GM12892 (cell line): ENCODE data around the gene EVA1B. TPM values are rescaled to one million over a fixed set of nuclear protein-coding genes. Genes with fewer than 3 reads are reported as not detected.

ENCODE experiments used
- DNase-seq: peaks from one replicate; pipeline ENCODE4 v3.0.0; 2011; ENCODE audit not compliant: insufficient read length
- FAIRE-seq: peaks from 2 replicates; lab custom pipeline; 2011; peaks lifted over from hg19 to GRCh38; lab: Jason Lieb, UNC
- POLR2A ChIP-seq: IDR thresholded peaks from 2 replicates; pipeline ENCODE4 v1.6.1; 2011; ENCODE audit warnings: low read depth, low read length, control low read depth
- POLR2AphosphoS5 ChIP-seq: IDR thresholded peaks from 2 replicates; pipeline ENCODE4 v1.6.1; 2011; ENCODE audit warnings: low read depth, low read length, control low read depth
- TAF1 ChIP-seq: IDR thresholded peaks from 2 replicates; pipeline ENCODE4 v1.6.1; 2011; ENCODE audit warnings: low read depth, mild to moderate bottlenecking, control low read depth, low read length, borderline replicate concordance
- polyA plus RNA-seq: library from polyadenylated mRNA; unstranded; fragments of >200 nt; gene quantifications from one replicate; pipeline ENCODE4 v1.2.1, GENCODE V29; 2012; ENCODE audit warnings: missing spikeins, inconsistent platforms; ENCODE audit not compliant: missing spikeins

The EVA1B gene, protein sequence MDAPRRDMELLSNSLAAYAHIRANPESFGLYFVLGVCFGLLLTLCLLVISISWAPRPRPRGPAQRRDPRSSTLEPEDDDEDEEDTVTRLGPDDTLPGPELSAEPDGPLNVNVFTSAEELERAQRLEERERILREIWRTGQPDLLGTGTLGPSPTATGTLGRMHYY
- 0.66 TPM for polyA plus RNA-seq

DNA sequence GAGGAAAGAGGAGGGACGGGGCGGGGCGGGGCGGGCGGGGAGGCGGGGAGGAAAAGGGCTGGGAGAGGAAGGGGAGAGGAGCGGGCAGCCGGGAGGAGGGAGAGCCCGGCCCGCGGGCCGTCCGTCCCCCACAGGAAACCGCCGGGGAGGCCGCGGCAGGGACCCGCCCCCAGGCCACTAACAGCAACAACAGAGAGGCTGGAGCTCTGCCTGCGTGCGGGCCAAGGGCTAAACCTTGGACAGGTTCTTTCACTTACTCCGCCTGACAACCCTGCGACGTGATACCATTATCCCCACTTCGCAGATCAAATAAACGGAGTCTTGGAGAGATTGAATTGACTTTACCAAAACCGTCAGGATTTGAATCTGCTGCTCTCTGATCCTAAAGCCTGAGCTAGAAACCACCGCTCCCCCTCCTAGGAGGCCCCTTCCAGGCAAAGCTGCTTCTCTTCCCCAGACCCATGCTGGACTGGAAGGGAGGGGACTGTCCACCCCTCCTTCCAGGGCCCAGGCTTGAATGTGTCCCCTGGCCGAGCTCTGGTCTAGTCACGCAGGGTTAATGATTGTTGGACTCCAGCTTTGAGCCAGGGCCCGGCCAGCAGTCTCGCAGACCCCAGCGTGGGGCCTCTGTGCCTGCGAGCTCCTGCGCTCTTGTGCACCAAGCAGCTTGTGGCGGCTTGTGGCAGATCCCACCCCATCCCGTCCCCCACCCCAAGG is at the start of gene EVA1B:
Gene EVA1B (minus strand): TSS at position 10 of the 717 bp plus-strand sequence. CDS start 608 bp downstream, outside the sequence.
- no peak for TF ChIP-seq TAF1
- no peak for TF ChIP-seq POLR2AphosphoS5
- no peak for TF ChIP-seq POLR2A
- peak; percentile 90 for FAIRE-seq
- peak; percentile 52 for DNase-seq

DNA sequence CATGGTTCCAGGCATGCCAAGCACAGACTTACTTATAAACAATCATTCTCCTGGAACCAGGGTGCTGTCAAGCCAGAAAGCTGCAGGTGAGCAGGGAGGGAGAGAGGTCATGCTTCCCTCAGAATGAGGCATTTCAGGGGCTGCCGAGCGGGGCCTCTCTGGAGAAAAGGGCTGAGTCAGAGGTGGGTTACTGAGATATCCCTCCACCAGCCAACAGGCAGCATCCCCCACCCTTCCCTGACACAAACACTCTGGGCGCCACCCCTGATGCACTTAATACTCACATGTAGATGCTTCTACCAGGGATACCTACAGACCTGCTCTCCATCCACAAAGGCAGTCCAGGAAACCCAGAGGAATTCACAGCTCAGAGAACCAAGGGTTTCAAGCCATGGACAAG is 49.2 kb upstream of the EVA1B start:
- FAIRE-seq = no peak
- no peak for DNase-seq
- TF ChIP-seq POLR2AphosphoS5 = no peak
- no peak for TF ChIP-seq TAF1
- no peak for TF ChIP-seq POLR2A

DNA sequence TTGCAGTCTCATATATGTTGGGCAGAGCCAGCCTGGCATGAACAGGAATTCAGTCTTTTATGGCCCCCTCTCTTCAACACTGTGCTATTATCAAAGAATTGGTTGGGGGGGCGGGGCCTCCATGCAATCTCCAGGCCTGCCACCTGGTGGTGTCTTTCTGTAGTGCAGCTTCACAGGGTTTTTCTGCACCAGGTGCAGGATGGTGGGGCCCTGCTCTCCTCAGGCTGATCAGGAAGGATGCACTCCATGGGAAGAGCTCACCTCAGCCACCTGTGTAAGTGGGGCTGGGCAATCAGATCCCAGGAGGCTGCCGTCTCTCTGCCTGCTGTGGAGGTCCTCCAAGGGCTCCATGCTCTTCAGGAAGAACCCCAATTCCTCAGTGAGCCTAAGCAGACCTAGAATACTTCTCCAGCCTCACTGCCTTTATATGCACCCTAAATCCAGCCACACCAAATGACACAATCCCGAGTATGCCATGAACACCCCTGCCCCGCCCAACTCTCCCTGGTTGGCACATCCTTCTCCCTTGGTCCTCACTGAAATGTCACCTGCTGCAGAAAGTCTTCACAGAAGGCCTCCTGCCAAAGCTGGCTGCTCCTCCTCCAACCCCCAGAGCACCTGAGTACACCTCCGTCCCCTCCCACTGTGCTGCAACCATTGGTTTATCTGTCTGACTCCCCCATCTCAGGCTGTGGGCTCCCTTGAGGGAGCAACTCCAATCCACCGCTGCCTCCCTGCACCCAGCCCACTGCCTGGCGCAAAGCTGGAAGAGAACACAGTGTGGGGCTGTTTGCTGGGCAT is 45.8 kb upstream of the EVA1B start:
- TF ChIP-seq POLR2AphosphoS5 (no peak), TAF1 (no peak), POLR2A (no peak)
- DNase-seq (peak; percentile 78), FAIRE-seq (peak; percentile 87)

DNA sequence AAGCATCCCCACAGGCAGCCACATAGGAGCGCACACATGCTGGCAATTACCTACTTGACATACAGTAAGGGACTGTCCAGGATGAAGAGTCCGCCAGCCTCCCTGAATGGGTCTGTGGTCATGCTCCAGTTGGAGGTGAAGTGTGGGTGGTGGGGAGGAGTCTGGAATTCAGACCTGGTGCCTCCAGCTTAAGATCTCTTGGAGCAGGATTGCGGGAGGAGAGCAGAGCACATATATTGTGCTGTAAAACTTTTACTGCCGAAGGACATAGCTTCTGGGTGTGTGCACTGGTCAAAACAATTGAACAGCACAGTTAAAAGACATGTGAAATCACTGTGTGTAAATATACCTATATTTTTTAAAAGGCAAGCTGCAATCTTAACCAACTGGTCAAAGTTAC is 44.4 kb upstream of the EVA1B start:
- TF ChIP-seq TAF1 = no peak
- no peak for TF ChIP-seq POLR2A
- no peak for TF ChIP-seq POLR2AphosphoS5
- no peak for FAIRE-seq

DNA sequence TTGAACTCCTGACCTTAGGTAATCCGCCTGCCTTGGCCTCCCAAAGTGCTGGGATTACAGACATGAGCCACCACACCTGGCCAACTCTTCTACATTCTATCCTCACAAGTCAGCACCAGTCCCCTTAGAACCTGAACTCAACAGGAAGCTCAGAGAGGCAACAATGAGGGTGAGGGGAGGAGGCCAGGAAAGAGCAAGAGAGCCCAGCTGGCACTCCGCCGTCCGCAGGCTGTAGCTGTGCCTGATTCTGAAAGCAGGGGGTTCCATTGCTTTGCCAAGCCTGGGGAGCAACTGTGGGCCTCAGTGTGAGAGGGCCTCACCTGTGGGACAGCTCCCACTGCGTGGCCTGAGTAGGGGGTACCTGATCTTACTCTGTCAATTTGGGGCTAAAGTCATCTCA is 43.6 kb upstream of the EVA1B start:
- FAIRE-seq (no peak), DNase-seq (no peak)
- TF ChIP-seq POLR2A (no peak), POLR2AphosphoS5 (no peak), TAF1 (no peak)

More for the DNA sequence above, 44.4 kb upstream of the EVA1B start:
- no peak for DNase-seq

DNA sequence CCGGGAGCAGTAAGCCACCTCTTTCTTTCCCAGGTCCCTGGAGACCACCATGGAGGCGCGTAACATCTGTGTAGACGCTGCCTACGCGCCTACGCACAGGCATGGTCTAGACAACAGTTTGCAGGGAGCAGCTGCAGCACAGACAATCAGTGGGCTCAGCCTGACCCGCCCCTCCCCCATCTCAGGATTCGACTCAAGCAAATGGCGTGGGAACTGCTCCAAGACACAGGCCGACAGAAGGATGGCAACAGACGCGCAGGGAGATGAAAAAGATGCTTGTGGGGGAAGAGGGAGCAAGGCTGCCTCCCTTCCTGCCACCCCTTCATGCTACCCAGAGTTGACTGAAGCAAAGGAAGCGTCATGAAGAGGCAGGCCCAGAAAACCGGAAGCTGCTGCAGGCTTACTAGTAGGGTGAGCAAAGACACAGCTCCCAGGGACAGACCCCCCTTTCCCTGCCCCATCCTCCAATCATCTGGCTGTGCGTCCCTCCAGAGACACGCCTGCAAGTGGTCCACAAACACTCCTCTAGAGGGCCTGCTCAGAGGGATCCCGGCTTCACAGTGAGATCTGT is 42.7 kb upstream of the EVA1B start:
- FAIRE-seq = no peak
- no peak for DNase-seq
- TF ChIP-seq POLR2AphosphoS5 = no peak
- TF ChIP-seq TAF1 = no peak
- no peak for TF ChIP-seq POLR2A

DNA sequence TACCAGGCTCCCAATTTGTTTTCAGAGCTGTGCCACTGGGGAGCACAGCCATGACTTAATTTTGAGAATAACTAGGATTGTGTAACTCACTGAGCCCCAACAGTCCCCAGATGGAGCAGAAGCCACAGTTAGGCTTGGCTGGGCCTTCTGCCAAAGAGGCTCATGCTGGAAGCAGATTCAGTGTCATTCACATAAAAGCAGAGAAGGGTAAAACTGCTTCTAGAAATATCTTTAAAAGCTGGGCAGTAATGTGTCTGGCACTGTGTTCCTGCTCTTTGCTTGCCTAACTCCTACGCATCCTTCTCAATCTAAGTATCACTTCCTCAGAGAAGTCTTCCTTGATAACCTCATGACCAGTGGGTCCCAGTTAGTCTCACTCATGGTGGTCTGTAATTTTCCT is 41.9 kb upstream of the EVA1B start:
- TF ChIP-seq POLR2A (no peak), POLR2AphosphoS5 (no peak), TAF1 (no peak)
- no peak for DNase-seq
- no peak for FAIRE-seq

DNA sequence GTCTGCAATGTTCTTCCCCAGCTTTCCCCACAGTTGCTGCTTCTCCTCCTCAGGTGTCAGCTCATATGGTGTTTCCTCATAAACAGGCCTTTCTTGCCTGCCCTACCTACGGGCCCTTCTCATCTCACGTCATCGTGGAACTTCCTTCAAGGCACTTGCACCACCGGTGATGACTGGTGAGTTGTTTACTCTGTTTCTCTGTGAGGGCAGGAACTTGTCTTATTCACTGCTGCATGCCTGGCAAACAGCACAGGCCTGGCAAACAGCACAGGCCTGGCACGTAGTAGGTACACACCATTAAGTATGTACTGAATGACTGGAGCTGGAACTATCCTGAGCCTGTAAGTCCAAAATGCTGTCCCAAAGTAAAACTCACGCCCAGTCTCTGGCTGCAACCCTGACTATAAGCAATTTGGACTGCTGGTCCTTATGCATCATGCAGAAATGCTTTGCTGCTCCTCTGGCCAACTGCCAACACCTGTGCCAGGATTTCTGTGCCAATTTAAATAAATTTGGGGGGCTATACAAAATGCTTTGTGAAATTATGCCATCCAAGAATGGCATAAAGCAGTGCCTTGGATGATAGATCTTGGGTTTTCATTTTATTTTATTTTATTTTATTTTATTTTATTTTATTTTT is 36.6 kb upstream of the EVA1B start:
- TF ChIP-seq POLR2A (no peak), POLR2AphosphoS5 (no peak), TAF1 (no peak)
- FAIRE-seq = no peak
- DNase-seq = no peak

DNA sequence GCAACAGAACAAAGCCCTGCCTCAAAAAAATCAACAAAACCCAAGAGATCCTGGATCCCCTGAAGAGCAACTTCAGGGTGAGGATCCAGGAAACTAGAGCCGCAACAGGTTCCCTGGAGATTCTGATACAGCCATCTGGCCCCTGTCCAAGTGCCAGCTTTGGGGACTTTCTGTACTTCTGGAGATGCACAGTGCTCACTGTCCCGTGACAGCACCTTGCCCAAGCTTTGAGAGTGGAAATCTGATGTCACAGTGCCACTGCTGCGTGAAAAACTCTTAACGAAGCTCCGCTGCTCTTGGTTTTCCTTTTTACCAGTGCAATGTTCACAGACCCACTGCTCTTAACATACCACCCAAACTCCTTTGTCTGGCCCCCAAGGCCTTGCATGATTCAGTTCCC is 35.9 kb upstream of the EVA1B start:
- TF ChIP-seq POLR2A (no peak), POLR2AphosphoS5 (no peak), TAF1 (no peak)
- DNase-seq (no peak), FAIRE-seq (no peak)

DNA sequence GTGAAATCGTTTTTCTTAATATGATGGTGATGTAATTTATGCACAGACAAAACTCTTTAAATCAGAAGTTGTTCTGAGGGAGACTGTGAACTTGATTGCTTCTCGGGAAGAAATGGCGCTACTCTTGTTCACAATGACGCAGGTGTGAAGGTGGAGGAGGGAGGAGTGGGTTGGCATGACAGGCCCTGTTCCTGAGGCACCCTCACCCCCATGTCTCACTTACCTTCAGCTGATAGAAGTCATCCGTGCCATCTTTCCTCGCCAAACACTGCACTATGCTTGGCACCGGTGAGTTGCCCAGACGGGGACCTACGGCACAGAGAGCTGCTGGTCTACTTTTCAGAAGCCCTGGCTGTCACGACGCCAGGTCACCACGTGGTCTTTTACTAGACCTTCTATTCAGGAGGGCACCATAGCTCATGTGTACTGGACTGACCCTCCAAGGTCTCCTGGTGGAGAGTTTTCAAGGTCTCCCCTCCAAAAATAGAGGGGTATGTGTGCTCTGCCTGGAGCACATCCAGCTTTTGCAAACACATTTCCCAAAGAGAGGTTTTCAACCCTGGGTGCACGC is 35.2 kb upstream of the EVA1B start:
- TF ChIP-seq TAF1 (no peak), POLR2AphosphoS5 (no peak), POLR2A (no peak)
- FAIRE-seq (no peak), DNase-seq (no peak)
